ENCODE results near the gene HTR1D. TPM values are rescaled to one million over a fixed set of nuclear protein-coding genes. Genes with fewer than 3 reads are reported as not detected.

HTR1D gene
- total and polyA plus RNA-seq, 7 experiments from 2014 or later = not detected

DNA sequence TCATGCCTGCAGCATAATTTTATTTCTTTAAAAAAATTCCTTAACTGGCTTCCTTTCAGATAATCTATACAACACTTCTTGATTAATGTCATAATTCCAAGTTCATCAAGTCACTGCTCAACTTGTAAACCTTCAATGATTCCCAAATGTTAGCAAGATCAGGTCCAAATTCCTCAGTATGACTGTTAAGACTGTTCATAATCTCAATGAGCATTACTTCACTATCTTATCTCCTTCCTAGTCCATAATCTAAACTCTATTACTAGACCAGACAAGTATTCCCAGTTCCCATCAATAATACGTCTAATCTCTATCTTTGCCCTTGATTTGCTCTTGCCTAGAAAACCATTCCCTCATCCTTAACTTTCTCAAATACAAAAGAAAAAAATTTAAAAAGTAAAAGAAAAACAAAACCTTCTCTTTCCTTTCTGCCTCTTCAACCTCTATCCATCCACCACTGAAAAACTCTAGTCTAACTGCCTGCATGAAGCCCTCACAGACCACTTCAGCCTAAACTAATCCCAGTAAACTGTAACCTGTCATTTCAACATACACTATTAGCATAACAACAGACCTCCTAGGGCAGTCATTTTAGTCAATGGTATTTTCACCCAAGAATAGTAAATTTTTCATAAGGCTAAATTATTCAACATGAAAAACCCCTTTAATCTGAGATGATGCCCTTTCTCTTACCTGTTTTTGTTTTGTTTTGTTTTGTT is 64.2 kb downstream of the HTR1D start:
- ChIA-PET CTCF (interaction anchor here (1.1 kb wide), 1 partner anchor 12 kb away, joined by 3 read pairs; no protein-coding TSS in a partner anchor), POLR2A (no interaction called here)
- DNase-seq (no peak), ATAC-seq (no peak)
- Histone ChIP-seq H3K4me1 (ENCODE audit: control insufficient read depth in 2 of 2, insufficient read depth in 2 of 2, low read length in 2 of 2) (peaks cover 4 to 5% of the 10 kb centered on the region in 2 donors), H3K4me3 (ENCODE audit: low read length) (no peak overlapping the region), H3K36me3 (ENCODE audit: control insufficient read depth in 2 of 3, insufficient read depth in 3 of 3, low read length in 3 of 3) (no peaks in the 10 kb centered on the region), H3K27ac (ENCODE audit: low read depth, low read length) (no peak overlapping the region), H3K27me3 (ENCODE audit: control insufficient read depth in 2 of 2, insufficient read depth in 2 of 2, low read length in 2 of 2) (no peaks in the 10 kb centered on the region), H3K9me3 (ENCODE audit: control insufficient read depth in 2 of 3, low read length in 3 of 3) (no peaks in the 10 kb centered on the region)
- Mint-ChIP-seq H3K27ac (peak overlapping the region in 1 of 9 donors; percentile 48), H3K27me3 (no peaks in the 10 kb centered on the region), H3K36me3 (peaks cover 0 to 8% (median 3%) of the 10 kb centered on the region in 5 donors), H3K4me1 (peaks cover 14 to 47% (median 32%) of the 10 kb centered on the region in 7 donors), H3K4me3 (no peak overlapping the region), H3K9me3 (no peaks in the 10 kb centered on the region)
- intact Hi-C loops (cut with micrococcal nuclease) = no loop called here

GRCh38 chr1:23150742-23151141 is 66.6 kb downstream of the HTR1D start:
- Mint-ChIP-seq H3K27ac (peak overlapping the region in 3 of 9 donors; percentile 14 to 65 (median 28)), H3K27me3 (no peaks in the 10 kb centered on the region), H3K36me3 (peaks cover 0 to 10% (median 3%) of the 10 kb centered on the region in 5 donors), H3K4me3 (no peak overlapping the region), H3K4me1 (peaks cover 19 to 54% (median 35%) of the 10 kb centered on the region in 7 donors), H3K9me3 (no peaks in the 10 kb centered on the region)
- intact Hi-C loops (cut with micrococcal nuclease) = no loop called here
- ATAC-seq (no peak), DNase-seq (no peak)
- Histone ChIP-seq H3K27ac (ENCODE audit: low read depth, low read length) (no peak overlapping the region), H3K27me3 (ENCODE audit: control insufficient read depth in 2 of 2, insufficient read depth in 2 of 2, low read length in 2 of 2) (no peaks in the 10 kb centered on the region), H3K9me3 (ENCODE audit: control insufficient read depth in 2 of 3, low read length in 3 of 3) (no peaks in the 10 kb centered on the region), H3K36me3 (ENCODE audit: control insufficient read depth in 2 of 3, insufficient read depth in 3 of 3, low read length in 3 of 3) (no peaks in the 10 kb centered on the region), H3K4me1 (ENCODE audit: control insufficient read depth in 2 of 2, insufficient read depth in 2 of 2, low read length in 2 of 2) (peaks cover 11 to 12% of the 10 kb centered on the region in 2 donors), H3K4me3 (ENCODE audit: low read length) (no peak overlapping the region)
- POLR2A ChIA-PET = no interaction called here
- CTCF ChIA-PET = interaction anchor here (0.9 to 1.1 kb wide), 2 partner anchors 35 to 52 kb away, joined by 3 read pairs; no protein-coding TSS in a partner anchor

DNA sequence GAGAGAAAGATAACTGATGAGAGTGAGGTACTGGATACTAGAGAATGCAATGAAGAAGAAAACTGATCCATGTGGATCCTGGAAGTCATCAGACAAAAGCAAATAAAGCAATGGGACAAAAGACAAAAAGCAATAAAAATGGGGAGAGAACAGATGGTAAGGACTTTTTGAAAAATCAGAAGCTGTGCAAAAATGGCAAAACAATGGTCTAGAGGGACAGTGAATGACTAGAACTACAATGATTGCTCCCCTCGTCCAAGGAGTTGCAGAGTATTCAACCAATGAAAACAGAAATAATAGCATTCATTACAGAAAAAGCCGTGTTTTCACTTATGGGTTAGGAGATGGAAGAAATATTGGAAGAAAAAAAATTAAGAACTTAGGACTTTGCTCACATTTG is 67.2 kb downstream of the HTR1D start:
- ATAC-seq (no peak), DNase-seq (no peak)
- intact Hi-C loops (cut with micrococcal nuclease) = no loop called here
- no peaks in the 10 kb centered on the region for H3K36me3 ChIP-seq (ENCODE audit: control insufficient read depth in 2 of 3, insufficient read depth in 3 of 3, low read length in 3 of 3)
- H3K36me3 Mint-ChIP-seq = peaks cover 0 to 10% (median 3%) of the 10 kb centered on the region in 5 donors
- H3K9me3 Mint-ChIP-seq = no peaks in the 10 kb centered on the region
- H3K4me1 ChIP-seq (ENCODE audit: control insufficient read depth in 2 of 2, insufficient read depth in 2 of 2, low read length in 2 of 2) = peaks cover 11 to 12% of the 10 kb centered on the region in 2 donors
- no peak overlapping the region for H3K4me3 Mint-ChIP-seq
- no peaks in the 10 kb centered on the region for H3K27me3 Mint-ChIP-seq
- peaks cover 19 to 51% (median 35%) of the 10 kb centered on the region in 7 donors for H3K4me1 Mint-ChIP-seq
- ChIA-PET POLR2A (no interaction called here), CTCF (interaction anchor here (1.0 kb wide), 1 partner anchor 38 kb away, joined by 3 read pairs; no protein-coding TSS in a partner anchor)
- no peak overlapping the region for H3K4me3 ChIP-seq (ENCODE audit: low read length)
- H3K27ac ChIP-seq (ENCODE audit: low read depth, low read length) = no peak overlapping the region
- peak overlapping the region in 4 of 9 donors; percentile 12 to 65 (median 21) for H3K27ac Mint-ChIP-seq
- H3K9me3 ChIP-seq (ENCODE audit: control insufficient read depth in 2 of 3, low read length in 3 of 3) = no peaks in the 10 kb centered on the region
- H3K27me3 ChIP-seq (ENCODE audit: control insufficient read depth in 2 of 2, insufficient read depth in 2 of 2, low read length in 2 of 2) = no peaks in the 10 kb centered on the region

GRCh38 chr1:23149114-23149513 is 68.2 kb downstream of the HTR1D start:
- H3K4me1 ChIP-seq (ENCODE audit: control insufficient read depth in 2 of 2, insufficient read depth in 2 of 2, low read length in 2 of 2) = peaks cover 12 to 15% of the 10 kb centered on the region in 2 donors
- CTCF ChIA-PET = no interaction called here
- no peaks in the 10 kb centered on the region for H3K9me3 Mint-ChIP-seq
- intact Hi-C loops (cut with micrococcal nuclease) = loop anchor here (2.0 to 5.0 kb wide), 2 partner anchors 20 to 47 kb away; partner anchors contain the start of gene LUZP1 (in 1 of the 2)
- H3K9me3 ChIP-seq (ENCODE audit: control insufficient read depth in 2 of 3, low read length in 3 of 3) = no peaks in the 10 kb centered on the region
- H3K36me3 ChIP-seq (ENCODE audit: control insufficient read depth in 2 of 3, insufficient read depth in 3 of 3, low read length in 3 of 3) = no peaks in the 10 kb centered on the region
- H3K27me3 ChIP-seq (ENCODE audit: control insufficient read depth in 2 of 2, insufficient read depth in 2 of 2, low read length in 2 of 2) = no peaks in the 10 kb centered on the region
- H3K36me3 Mint-ChIP-seq = peaks cover 0 to 7% (median 2%) of the 10 kb centered on the region in 5 donors
- H3K4me3 ChIP-seq (ENCODE audit: low read length) = no peak overlapping the region
- ATAC-seq (no peak), DNase-seq (no peak)
- peak overlapping the region in 4 of 9 donors; percentile 16 to 88 (median 49) for H3K27ac Mint-ChIP-seq
- H3K27ac ChIP-seq (ENCODE audit: low read depth, low read length) = no peak overlapping the region
- no peaks in the 10 kb centered on the region for H3K27me3 Mint-ChIP-seq
- H3K4me1 Mint-ChIP-seq = peaks cover 20 to 55% (median 34%) of the 10 kb centered on the region in 7 donors
- peak overlapping the region in 3 of 10 donors; percentile 1 to 8 (median 5) for H3K4me3 Mint-ChIP-seq
- POLR2A ChIA-PET = no interaction called here

DNA sequence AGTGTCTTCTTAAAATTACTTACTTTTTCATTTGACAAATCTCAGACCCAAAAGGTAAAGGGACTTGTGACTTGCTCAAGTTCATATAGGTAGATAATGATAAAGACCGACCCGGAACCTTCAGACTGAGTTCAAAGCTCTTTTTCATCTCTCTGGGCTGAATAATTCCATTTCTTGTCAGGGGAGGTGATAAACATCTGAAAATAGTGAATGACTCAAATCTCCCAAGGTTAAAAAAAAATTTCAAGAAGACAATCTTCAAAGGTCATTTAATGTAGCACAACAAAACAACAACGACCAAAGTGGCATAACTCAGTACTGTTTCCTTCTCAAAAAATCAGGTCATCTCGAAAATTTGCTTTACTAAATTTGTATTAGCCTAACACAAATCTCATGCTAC is 69.2 kb downstream of the HTR1D start:
- Histone ChIP-seq H3K4me3 (ENCODE audit: low read length) (no peak overlapping the region), H3K4me1 (ENCODE audit: control insufficient read depth in 2 of 2, insufficient read depth in 2 of 2, low read length in 2 of 2) (peaks cover 12 to 15% of the 10 kb centered on the region in 2 donors), H3K27me3 (ENCODE audit: control insufficient read depth in 2 of 2, insufficient read depth in 2 of 2, low read length in 2 of 2) (no peaks in the 10 kb centered on the region), H3K27ac (ENCODE audit: low read depth, low read length) (no peak overlapping the region), H3K9me3 (ENCODE audit: control insufficient read depth in 2 of 3, low read length in 3 of 3) (no peaks in the 10 kb centered on the region), H3K36me3 (ENCODE audit: control insufficient read depth in 2 of 3, insufficient read depth in 3 of 3, low read length in 3 of 3) (no peaks in the 10 kb centered on the region)
- DNase-seq = peak in 3 of 9 donors; percentile 8 to 37 (median 26)
- Mint-ChIP-seq H3K9me3 (no peaks in the 10 kb centered on the region), H3K27me3 (no peaks in the 10 kb centered on the region), H3K27ac (peak overlapping the region in 8 of 9 donors; percentile 7 to 89 (median 42)), H3K4me1 (peaks cover 17 to 47% (median 34%) of the 10 kb centered on the region in 7 donors), H3K4me3 (peak overlapping the region in 9 of 10 donors; percentile 1 to 63 (median 56)), H3K36me3 (peaks cover 0 to 7% (median 0%) of the 10 kb centered on the region in 5 donors)
- POLR2A ChIA-PET = interaction anchor here (0.6 to 1.0 kb wide), 3 partner anchors 12 to 258 kb away, joined by 3 to 5 read pairs (median 3); no protein-coding TSS in a partner anchor
- ATAC-seq = no peak
- CTCF ChIA-PET = interaction anchor here (0.6 to 1.2 kb wide), 2 partner anchors 36 to 45 kb away, joined by 3 to 5 read pairs; no protein-coding TSS in a partner anchor
- intact Hi-C loops (cut with micrococcal nuclease) = loop anchor here (2.0 to 5.0 kb wide), 2 partner anchors 21 to 46 kb away; partner anchors contain the start of gene LUZP1 (in 1 of the 2)
